ENCODE data around the gene MYDGF. TPM values are rescaled to one million over a fixed set of nuclear protein-coding genes. Genes with fewer than 3 reads are reported as not detected.

MYDGF gene
- polyA plus RNA-seq, 1 experiment, result 126 TPM

DNA sequence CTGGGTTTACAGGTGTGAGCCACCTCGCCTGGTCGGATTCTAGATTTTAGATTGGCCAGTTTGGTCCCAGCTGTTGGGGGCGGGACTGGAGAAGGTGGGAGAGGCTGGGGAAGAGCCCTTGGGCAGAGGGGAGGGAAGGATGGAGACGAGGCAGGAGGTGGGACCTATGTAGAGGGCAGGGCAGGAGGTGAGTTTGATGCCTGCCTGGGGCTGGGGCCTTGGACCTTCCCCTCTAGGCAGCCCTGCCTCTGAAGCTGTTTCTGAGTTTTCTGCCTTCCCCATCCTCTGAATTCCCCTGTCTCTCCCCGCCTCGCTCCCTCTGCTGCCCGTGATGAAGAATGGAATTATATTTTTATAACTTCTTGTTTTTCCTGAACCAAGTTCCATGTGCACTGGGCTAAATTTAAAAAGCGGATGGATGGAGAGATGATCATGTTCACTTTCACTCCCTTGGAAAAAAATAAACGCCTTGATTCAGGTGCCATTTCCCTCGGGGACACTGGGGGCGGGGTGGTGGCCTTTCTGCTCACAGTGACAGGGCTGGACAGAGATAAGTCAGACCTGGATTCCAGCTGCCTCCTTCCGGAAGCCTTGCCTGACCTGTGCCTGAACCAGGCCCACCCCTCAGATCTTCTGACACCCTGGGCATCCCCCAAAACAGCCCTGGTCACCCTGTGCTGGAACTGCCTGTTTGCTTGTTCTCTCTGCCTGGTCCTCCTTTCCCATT lies 47.3 kb downstream of the MYDGF start:
- POLR2A ChIA-PET, result interaction anchor here (0.8 kb wide), 1 partner anchor 12 kb away, joined by 4 read pairs; no protein-coding TSS in a partner anchor
- DNase-seq (ENCODE audit: low read depth, low spot score), result no peak

DNA sequence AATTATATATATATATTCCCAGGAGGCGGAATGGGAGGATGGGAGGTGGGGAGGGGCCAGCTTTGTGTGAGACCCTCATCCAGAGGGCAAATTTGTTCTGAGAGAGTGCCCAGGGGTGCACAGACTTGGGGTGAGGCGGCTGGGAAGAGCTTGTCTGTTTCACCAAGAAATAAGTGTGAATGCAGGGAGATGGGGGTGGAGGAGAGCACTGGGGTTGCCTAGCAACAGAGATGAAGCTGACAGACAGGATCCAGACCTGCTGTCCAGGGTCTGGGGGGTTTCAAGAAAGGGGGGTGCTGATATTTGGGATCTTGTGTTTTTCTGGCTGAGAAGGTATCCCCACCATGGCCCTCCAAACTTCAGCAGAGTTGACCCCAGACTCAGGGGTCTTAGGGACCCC lies 49.5 kb downstream of the MYDGF start:
- TF ChIP-seq, protein P1, sequence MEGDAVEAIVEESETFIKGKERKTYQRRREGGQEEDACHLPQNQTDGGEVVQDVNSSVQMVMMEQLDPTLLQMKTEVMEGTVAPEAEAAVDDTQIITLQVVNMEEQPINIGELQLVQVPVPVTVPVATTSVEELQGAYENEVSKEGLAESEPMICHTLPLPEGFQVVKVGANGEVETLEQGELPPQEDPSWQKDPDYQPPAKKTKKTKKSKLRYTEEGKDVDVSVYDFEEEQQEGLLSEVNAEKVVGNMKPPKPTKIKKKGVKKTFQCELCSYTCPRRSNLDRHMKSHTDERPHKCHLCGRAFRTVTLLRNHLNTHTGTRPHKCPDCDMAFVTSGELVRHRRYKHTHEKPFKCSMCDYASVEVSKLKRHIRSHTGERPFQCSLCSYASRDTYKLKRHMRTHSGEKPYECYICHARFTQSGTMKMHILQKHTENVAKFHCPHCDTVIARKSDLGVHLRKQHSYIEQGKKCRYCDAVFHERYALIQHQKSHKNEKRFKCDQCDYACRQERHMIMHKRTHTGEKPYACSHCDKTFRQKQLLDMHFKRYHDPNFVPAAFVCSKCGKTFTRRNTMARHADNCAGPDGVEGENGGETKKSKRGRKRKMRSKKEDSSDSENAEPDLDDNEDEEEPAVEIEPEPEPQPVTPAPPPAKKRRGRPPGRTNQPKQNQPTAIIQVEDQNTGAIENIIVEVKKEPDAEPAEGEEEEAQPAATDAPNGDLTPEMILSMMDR (IDR thresholded peaks at IDR 0.05; ENCODE audit: low read depth, low read length), result no peak
- H3K9me3 ChIP-seq (ENCODE audit: control insufficient read depth, insufficient read depth, low read length), result no peaks in the 10 kb centered on the region; the same call in 1 of the 2 replicates
- POLR2A ChIA-PET, result interaction anchor here (0.6 kb wide), 1 partner anchor 235 kb away, joined by 4 read pairs; no protein-coding TSS in a partner anchor
- H3K27ac ChIP-seq (ENCODE audit: low read depth, low read length), result no peak overlapping the region
- DNase-seq (ENCODE audit: low read depth, low spot score), result no peak
- peaks cover 32% of the 10 kb centered on the region for H3K27me3 ChIP-seq (ENCODE audit: control insufficient read depth, insufficient read depth, low read length)
- CTCF ChIA-PET, result interaction anchor here (0.6 to 2.0 kb wide), 2 partner anchors 13 to 171 kb away, joined by 5 to 15 read pairs; partner anchors contain the start of gene FEM1A
- H3K4me3 ChIP-seq (ENCODE audit: low read depth, low read length), result no peak overlapping the region

More for the DNA sequence above, 47.3 kb downstream of the MYDGF start:
- CTCF ChIA-PET, result interaction anchor here (1.0 to 1.4 kb wide), 2 partner anchors 12 to 14 kb away, joined by 3 to 6 read pairs; no protein-coding TSS in a partner anchor
- TF ChIP-seq, protein P1 (IDR thresholded peaks at IDR 0.05; ENCODE audit: low read depth, low read length), result peak; percentile 27
- Histone ChIP-seq H3K27me3 (ENCODE audit: control insufficient read depth, insufficient read depth, low read length) (peaks cover 23% of the 10 kb centered on the region), H3K27ac (ENCODE audit: low read depth, low read length) (no peak overlapping the region), H3K4me3 (ENCODE audit: low read depth, low read length) (no peak overlapping the region), H3K9me3 (ENCODE audit: control insufficient read depth, insufficient read depth, low read length) (no peaks in the 10 kb centered on the region; the same call in 1 of the 2 replicates)

DNA sequence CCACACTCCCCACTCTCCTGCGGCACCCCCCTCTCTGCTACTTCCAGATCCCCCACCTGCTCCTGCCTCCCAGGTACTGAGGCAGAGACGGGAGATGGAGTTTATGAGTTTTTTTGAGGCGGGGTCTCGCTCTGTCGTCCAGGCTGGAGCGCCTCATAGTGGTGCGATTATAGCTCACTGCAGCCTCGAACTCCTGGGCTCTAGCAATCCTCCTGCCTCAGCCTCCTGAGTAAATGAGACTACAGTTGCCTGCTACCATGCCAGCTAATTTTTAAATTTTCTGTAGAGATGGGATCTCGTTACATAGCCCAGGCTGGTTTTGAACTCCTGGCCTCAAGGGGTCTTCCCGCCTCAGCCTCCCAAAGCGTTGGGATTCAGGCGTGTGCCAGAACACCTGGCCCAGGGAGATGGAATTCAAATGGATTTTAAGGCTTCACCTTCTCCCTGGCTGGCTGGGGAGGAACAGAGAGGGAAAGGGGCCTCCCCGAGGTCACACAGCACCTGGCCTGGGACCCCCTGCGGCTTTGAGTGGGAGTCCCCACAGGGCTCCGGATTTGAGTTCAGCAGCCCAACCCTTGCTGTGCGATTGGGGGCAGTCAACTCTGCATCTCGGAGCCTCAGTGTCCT lies 50.4 kb downstream of the MYDGF start:
- no peaks in the 10 kb centered on the region; the same call in 1 of the 2 replicates for H3K9me3 ChIP-seq (ENCODE audit: control insufficient read depth, insufficient read depth, low read length)
- no peak for DNase-seq (ENCODE audit: low read depth, low spot score)
- CTCF ChIA-PET, result interaction anchor here (2.0 kb wide), 1 partner anchor 14 kb away, joined by 15 read pairs; no protein-coding TSS in a partner anchor
- no peak overlapping the region for H3K4me3 ChIP-seq (ENCODE audit: low read depth, low read length)
- no peak overlapping the region for H3K27ac ChIP-seq (ENCODE audit: low read depth, low read length)
- H3K27me3 ChIP-seq (ENCODE audit: control insufficient read depth, insufficient read depth, low read length), result peaks cover 34% of the 10 kb centered on the region
- TF ChIP-seq, protein P1 (IDR thresholded peaks at IDR 0.05; ENCODE audit: low read depth, low read length), result no peak
- POLR2A ChIA-PET, result no interaction called here

DNA sequence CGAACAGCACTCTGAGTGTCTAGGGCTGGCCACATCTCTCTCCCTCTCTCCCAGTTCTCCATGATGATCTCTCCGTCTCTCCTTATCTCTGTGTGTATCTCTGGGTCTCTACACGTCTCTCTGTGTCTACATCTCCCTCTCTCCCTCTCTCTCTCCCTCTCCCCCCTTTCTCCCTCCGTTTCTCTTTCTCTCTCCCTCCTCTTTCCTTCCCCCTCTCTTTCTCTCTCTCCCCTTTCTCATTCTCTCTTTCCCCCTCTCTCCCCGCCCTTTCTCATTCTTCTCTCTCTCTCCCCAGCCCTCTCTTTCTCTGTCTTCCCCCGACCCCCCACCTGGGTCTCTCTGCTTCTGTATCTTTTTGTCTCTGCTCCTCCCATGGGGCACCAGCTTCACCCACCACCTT lies 52.1 kb downstream of the MYDGF start:
- ChIA-PET CTCF (interaction anchor here (1.0 kb wide), 1 partner anchor 14 kb away, joined by 3 read pairs; no protein-coding TSS in a partner anchor), POLR2A (interaction anchor here (0.8 kb wide), 1 partner anchor 16 kb away, joined by 4 read pairs; no protein-coding TSS in a partner anchor)
- TF ChIP-seq, protein P1 (IDR thresholded peaks at IDR 0.05; ENCODE audit: low read depth, low read length), result no peak
- peaks cover 36% of the 10 kb centered on the region for H3K27me3 ChIP-seq (ENCODE audit: control insufficient read depth, insufficient read depth, low read length)
- DNase-seq (ENCODE audit: low read depth, low spot score), result no peak
- no peaks in the 10 kb centered on the region; the same call in 1 of the 2 replicates for H3K9me3 ChIP-seq (ENCODE audit: control insufficient read depth, insufficient read depth, low read length)
- H3K27ac ChIP-seq (ENCODE audit: low read depth, low read length), result no peak overlapping the region
- no peak overlapping the region for H3K4me3 ChIP-seq (ENCODE audit: low read depth, low read length)

All from AG04450 (cell line).